ENCODE measurements around the gene RABEP1. TPM values are rescaled to one million over a fixed set of nuclear protein-coding genes. Genes with fewer than 3 reads are reported as not detected.
A peak's percentile ranks its signal among the peaks of the same experiment; 100 is the strongest.

Gene RABEP1
- total and polyA plus RNA-seq, 9 of the 15 experiments (the other 6 are each of a cell fraction or from before 2014, with no cell fraction given): 8.2 to 38.9 (median 30.3) TPM

DNA sequence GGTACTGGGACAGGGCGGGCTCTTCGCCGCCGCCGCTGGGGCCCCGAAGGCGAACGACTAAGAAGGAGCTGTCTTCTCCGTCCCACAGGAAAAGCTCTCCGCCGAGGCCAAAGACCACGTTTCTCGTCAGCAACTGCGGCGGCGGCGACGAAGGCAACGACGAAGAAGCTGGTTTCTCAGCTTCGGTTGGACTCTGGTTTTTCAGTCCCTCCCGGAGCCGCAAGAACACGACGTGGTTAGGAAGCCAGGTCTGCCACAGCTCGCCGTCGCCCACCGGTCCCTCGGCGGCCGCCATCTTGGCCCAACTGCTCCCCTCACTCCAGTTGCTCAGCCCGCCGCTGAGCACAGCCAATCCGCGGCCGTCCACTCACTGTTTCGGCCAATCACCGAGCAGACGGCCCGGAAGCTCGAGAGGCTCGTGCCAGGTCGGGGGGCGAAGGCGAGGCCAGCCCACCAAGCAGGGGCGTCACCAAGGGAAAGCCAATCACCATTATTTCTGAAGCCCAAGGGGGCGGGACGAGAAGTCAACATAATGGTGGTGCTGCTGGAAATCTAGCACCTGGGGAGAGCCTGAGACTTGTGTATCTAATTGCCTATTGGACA lies 137.4 kb downstream of the RABEP1 start, which contains the start of gene NUP88 (continued):
- peak; percentile 43 to 57; a peak in 3 of 4 replicates for TF ChIP-seq NRF1 (conservative IDR thresholded peaks at IDR 0.05 in 1 of 2, IDR thresholded peaks at IDR 0.05 in 1 of 2)
- TF ChIP-seq SRSF3 (IDR thresholded peaks at IDR 0.05; ENCODE audit: insufficient read depth, low read length): no peak
- no peak for TF ChIP-seq SOX6 (IDR thresholded peaks at IDR 0.05)
- TF ChIP-seq, protein P1, sequence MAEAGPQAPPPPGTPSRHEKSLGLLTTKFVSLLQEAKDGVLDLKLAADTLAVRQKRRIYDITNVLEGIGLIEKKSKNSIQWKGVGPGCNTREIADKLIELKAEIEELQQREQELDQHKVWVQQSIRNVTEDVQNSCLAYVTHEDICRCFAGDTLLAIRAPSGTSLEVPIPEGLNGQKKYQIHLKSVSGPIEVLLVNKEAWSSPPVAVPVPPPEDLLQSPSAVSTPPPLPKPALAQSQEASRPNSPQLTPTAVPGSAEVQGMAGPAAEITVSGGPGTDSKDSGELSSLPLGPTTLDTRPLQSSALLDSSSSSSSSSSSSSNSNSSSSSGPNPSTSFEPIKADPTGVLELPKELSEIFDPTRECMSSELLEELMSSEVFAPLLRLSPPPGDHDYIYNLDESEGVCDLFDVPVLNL (CRISPR knock-in tag; IDR thresholded peaks at IDR 0.05; ENCODE audit: low read depth): peak; percentile 47; the same call in 1 of the 2 replicates
- no peak for TF ChIP-seq SRSF1 (IDR thresholded peaks at IDR 0.05; ENCODE audit: low read depth, low read length)
- peak; percentile 54 for TF ChIP-seq SAP30 (IDR thresholded peaks at IDR 0.05; ENCODE audit: borderline replicate concordance, insufficient read depth, low read depth, low read length, poor library complexity, severe bottlenecking)
- TF ChIP-seq, protein P2, sequence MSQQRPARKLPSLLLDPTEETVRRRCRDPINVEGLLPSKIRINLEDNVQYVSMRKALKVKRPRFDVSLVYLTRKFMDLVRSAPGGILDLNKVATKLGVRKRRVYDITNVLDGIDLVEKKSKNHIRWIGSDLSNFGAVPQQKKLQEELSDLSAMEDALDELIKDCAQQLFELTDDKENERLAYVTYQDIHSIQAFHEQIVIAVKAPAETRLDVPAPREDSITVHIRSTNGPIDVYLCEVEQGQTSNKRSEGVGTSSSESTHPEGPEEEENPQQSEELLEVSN (IDR thresholded peaks at IDR 0.05; ENCODE audit: borderline replicate concordance in 1 of 2, extremely low read depth in 1 of 2, insufficient read depth in 1 of 2, insufficient read length in 1 of 2, low read depth in 1 of 2, low read length in 1 of 2, poor library complexity in 1 of 2, severe bottlenecking in 1 of 2): peak; percentile 22 to 83
- TF ChIP-seq, protein P3, sequence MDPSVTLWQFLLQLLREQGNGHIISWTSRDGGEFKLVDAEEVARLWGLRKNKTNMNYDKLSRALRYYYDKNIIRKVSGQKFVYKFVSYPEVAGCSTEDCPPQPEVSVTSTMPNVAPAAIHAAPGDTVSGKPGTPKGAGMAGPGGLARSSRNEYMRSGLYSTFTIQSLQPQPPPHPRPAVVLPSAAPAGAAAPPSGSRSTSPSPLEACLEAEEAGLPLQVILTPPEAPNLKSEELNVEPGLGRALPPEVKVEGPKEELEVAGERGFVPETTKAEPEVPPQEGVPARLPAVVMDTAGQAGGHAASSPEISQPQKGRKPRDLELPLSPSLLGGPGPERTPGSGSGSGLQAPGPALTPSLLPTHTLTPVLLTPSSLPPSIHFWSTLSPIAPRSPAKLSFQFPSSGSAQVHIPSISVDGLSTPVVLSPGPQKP (CRISPR knock-in tag; IDR thresholded peaks at IDR 0.05): no peak
- TF ChIP-seq, protein P4, sequence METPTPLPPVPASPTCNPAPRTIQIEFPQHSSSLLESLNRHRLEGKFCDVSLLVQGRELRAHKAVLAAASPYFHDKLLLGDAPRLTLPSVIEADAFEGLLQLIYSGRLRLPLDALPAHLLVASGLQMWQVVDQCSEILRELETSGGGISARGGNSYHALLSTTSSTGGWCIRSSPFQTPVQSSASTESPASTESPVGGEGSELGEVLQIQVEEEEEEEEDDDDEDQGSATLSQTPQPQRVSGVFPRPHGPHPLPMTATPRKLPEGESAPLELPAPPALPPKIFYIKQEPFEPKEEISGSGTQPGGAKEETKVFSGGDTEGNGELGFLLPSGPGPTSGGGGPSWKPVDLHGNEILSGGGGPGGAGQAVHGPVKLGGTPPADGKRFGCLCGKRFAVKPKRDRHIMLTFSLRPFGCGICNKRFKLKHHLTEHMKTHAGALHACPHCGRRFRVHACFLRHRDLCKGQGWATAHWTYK (CRISPR knock-in tag; IDR thresholded peaks at IDR 0.05): 0 out of 2 replicates have a peak, but pooled peaks have one; percentile 32
- TF ChIP-seq KAT7 (CRISPR knock-in tag; IDR thresholded peaks at IDR 0.05; ENCODE audit: borderline replicate concordance): 0 out of 2 replicates have a peak, but pooled peaks have one; percentile 13
- TF ChIP-seq, protein P5, sequence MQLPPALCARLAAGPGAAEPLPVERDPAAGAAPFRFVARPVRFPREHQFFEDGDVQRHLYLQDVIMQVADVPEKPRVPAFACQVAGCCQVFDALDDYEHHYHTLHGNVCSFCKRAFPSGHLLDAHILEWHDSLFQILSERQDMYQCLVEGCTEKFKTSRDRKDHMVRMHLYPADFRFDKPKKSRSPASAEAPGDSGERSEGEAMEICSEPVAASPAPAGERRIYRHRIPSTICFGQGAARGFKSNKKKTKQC (CRISPR knock-in tag; IDR thresholded peaks at IDR 0.05): peak; percentile 78; the same call in 1 of the 2 replicates
- TF ChIP-seq NONO (IDR thresholded peaks at IDR 0.05; ENCODE audit: low read depth in 2 of 2, low read length in 1 of 2): no peak
- TF ChIP-seq NCOA4 (IDR thresholded peaks at IDR 0.05; ENCODE audit: partially characterized antibody): no peak
- TF ChIP-seq, protein P6, sequence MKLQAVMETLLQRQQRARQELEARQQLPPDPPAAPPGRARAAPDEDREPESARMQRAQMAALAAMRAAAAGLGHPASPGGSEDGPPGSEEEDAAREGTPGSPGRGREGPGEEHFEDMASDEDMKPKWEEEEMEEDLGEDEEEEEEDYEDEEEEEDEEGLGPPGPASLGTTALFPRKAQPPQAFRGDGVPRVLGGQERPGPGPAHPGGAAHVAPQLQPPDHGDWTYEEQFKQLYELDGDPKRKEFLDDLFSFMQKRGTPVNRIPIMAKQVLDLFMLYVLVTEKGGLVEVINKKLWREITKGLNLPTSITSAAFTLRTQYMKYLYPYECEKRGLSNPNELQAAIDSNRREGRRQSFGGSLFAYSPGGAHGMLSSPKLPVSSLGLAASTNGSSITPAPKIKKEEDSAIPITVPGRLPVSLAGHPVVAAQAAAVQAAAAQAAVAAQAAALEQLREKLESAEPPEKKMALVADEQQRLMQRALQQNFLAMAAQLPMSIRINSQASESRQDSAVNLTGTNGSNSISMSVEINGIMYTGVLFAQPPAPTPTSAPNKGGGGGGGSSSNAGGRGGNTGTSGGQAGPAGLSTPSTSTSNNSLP (IDR thresholded peaks at IDR 0.05; ENCODE audit: borderline replicate concordance, low read depth, low read length): no peak
- TF ChIP-seq MECOM (CRISPR knock-in tag; IDR thresholded peaks at IDR 0.05): no peak
- TF ChIP-seq SMC3 (conservative IDR thresholded peaks at IDR 0.05; ENCODE audit: insufficient read depth, low read depth, low read length): no peak
- TF ChIP-seq MED1 (CRISPR knock-in tag; IDR thresholded peaks at IDR 0.05; ENCODE audit: borderline replicate concordance): no peak
- TF ChIP-seq ZNF174 (CRISPR knock-in tag; IDR thresholded peaks at IDR 0.05): no peak
- peak; percentile 70 for TF ChIP-seq ASH1L (IDR thresholded peaks at IDR 0.05; ENCODE audit: borderline replicate concordance, low read depth, partially characterized antibody)

Data from K562 (cell line).